ENCODE results near the gene MITF. TPM values are rescaled to one million over a fixed set of nuclear protein-coding genes. Genes with fewer than 3 reads are reported as not detected.

Gene MITF
- total and polyA plus RNA-seq, 5 donors: 18.6 to 75.3 (median 52.7) TPM

DNA sequence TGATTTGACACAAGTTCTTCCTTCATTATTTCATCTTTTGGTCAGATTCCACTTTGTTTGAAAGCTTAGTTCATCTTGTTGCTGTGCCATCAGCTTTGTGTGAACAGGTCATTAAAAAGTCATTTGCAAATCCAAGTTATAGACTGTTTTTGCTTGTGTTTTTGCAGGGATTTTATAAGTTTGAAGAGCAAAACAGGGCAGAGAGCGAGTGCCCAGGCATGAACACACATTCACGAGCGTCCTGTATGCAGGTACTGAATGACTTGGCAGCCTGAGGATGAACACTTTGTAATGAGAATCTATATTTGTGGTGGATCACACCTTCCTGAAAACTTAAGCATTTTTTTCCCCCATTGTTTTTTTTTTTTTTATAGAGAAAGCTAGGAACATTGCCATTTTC is 199.7 kb downstream of the MITF start:
- intact Hi-C loops (cut with DNase I): no loop called here
- no peaks in the 10 kb centered on the region for H3K9me3 ChIP-seq (ENCODE audit: control insufficient read depth, low read length)
- DNase-seq (no peak), ATAC-seq (no peak)
- H3K4me1 ChIP-seq (ENCODE audit: control insufficient read depth, insufficient read depth, low read length): no peaks in the 10 kb centered on the region
- no peaks in the 10 kb centered on the region for H3K27me3 ChIP-seq (ENCODE audit: control insufficient read depth, insufficient read depth)
- H3K4me3 ChIP-seq (ENCODE audit: low read length): no peak overlapping the region
- WGBS: 95% methylated on average over 3 of the region's 3 CpGs
- peak overlapping the region; percentile 19 for H3K27ac ChIP-seq (ENCODE audit: low read length)

DNA sequence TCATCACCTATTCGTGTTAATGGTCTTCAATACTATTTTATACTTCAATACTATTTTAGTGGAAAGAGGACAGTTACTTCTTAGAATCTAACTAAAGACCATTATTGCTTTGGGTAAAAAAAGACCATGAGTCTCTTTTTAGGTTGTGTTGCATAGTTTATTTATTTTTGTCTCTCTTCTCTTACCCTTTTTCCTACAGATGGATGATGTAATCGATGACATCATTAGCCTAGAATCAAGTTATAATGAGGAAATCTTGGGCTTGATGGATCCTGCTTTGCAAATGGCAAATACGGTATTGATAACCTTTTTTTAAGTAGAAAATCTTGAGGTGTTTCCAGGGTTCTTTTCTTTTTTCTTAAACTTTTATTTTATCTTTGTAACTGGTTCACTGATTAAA is 201.8 kb downstream of the MITF start:
- WGBS: 90% methylated on average over 3 of the region's 3 CpGs
- no peak overlapping the region for H3K4me3 ChIP-seq (ENCODE audit: low read length)
- ATAC-seq (no peak), DNase-seq (no peak)
- no peaks in the 10 kb centered on the region for H3K9me3 ChIP-seq (ENCODE audit: control insufficient read depth, low read length)
- intact Hi-C loops (cut with DNase I): loop anchor here in 2 of 4 donors (10.0 kb wide), 1 partner anchor 246 kb away; no protein-coding TSS in a partner anchor
- no peaks in the 10 kb centered on the region for H3K4me1 ChIP-seq (ENCODE audit: control insufficient read depth, insufficient read depth, low read length)
- H3K27me3 ChIP-seq (ENCODE audit: control insufficient read depth, insufficient read depth): no peaks in the 10 kb centered on the region
- H3K27ac ChIP-seq (ENCODE audit: low read length): no peak overlapping the region

DNA sequence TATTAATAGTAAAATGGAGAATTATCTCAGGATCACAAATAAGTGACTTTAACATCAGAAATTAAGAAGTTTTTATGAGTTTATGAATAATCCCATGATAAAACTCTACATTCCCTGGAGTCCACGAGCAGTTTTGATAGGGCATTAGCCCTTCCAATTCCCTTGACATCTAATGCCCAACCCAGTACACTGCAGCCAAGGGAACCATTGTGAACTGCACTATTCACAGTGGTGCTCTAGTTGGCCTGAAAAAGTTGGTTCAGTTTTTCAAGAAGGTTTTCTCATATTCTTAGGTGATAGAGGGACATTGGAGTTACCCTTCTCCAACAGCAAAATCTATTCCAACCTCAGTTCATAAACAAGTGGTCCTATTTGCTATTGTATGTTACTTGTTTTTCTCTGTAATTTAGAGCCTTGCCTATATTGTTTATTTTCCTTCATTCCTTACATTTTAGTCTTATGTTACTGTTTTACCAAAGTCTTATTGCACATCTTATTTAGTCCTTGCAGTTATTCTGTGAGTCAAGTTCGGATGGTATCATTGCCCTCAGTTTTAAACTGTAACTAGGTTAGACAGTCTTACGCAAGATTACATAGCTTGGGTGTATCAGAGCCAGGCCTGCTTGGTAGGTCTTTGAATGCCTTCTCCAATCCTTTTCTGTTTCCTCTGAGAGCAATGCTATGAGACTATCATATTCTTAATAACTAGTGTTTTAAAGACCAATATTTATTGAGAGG is 202.3 kb downstream of the MITF start:
- no peak for DNase-seq
- no peaks in the 10 kb centered on the region for H3K27me3 ChIP-seq (ENCODE audit: control insufficient read depth, insufficient read depth)
- H3K27ac ChIP-seq (ENCODE audit: low read length): no peak overlapping the region
- H3K9me3 ChIP-seq (ENCODE audit: control insufficient read depth, low read length): no peaks in the 10 kb centered on the region
- no peaks in the 10 kb centered on the region for H3K4me1 ChIP-seq (ENCODE audit: control insufficient read depth, insufficient read depth, low read length)
- ATAC-seq: no peak
- intact Hi-C loops (cut with DNase I): loop anchor here in 2 of 4 donors (10.0 kb wide), 1 partner anchor 247 kb away; no protein-coding TSS in a partner anchor
- H3K4me3 ChIP-seq (ENCODE audit: low read length): no peak overlapping the region
- WGBS: 90% methylated on average over 3 of the region's 3 CpGs

DNA sequence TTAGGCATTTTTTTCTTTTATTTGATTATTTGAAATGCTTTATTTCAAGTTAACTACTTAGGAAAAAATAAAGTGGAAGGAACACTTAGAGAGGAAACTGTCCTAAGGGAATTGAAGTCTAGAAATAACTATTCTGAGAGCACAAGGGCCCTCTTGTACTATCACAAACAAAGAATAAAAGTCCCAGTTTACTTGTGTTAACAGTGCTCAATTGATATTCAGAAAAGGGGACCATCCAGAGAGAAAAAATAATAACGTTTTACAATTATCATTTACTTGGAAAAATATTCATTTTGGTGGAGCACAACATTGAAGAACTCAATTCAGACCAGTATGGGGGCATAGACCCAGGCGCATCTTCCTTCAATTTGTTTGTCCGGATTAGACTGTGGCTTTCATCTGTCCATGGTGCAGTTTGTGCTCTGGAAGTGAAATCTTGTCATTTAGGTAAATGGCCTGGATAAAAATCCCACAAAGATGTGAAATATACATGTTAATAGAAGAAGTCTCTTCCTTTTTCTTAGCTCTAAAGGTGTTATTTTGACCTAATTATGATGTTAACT is 205.7 kb downstream of the MITF start:
- ATAC-seq: no peak
- Histone ChIP-seq H3K9me3 (ENCODE audit: control insufficient read depth, low read length) (no peaks in the 10 kb centered on the region), H3K27ac (ENCODE audit: low read length) (no peak overlapping the region), H3K4me3 (ENCODE audit: low read length) (no peak overlapping the region), H3K4me1 (ENCODE audit: control insufficient read depth, insufficient read depth, low read length) (no peaks in the 10 kb centered on the region), H3K27me3 (ENCODE audit: control insufficient read depth, insufficient read depth) (no peaks in the 10 kb centered on the region)
- WGBS: 64% methylated on average over 3 of the region's 3 CpGs
- intact Hi-C loops (cut with DNase I): loop anchor here in 3 of 4 donors (5.0 to 10.0 kb wide), 2 partner anchors 250 to 253 kb away; no protein-coding TSS in a partner anchor
- no peak for DNase-seq

- no peak overlapping the region for H3K4me3 ChIP-seq (ENCODE audit: low read length)
- WGBS: 18% methylated on average over 4 of the region's 4 CpGs
- H3K4me1 ChIP-seq (ENCODE audit: control insufficient read depth, insufficient read depth, low read length): no peaks in the 10 kb centered on the region
- no peaks in the 10 kb centered on the region for H3K27me3 ChIP-seq (ENCODE audit: control insufficient read depth, insufficient read depth)
- intact Hi-C loops (cut with DNase I): loop anchor here (2.0 to 10.0 kb wide), 3 partner anchors 254 to 256 kb away; no protein-coding TSS in a partner anchor
- ATAC-seq (no peak), DNase-seq (no peak)
- H3K9me3 ChIP-seq (ENCODE audit: control insufficient read depth, low read length): no peaks in the 10 kb centered on the region
- H3K27ac ChIP-seq (ENCODE audit: low read length): no peak overlapping the region
Measured at GRCh38 chr3:69948246-69948862, 209.1 kb downstream of the MITF start.

DNA sequence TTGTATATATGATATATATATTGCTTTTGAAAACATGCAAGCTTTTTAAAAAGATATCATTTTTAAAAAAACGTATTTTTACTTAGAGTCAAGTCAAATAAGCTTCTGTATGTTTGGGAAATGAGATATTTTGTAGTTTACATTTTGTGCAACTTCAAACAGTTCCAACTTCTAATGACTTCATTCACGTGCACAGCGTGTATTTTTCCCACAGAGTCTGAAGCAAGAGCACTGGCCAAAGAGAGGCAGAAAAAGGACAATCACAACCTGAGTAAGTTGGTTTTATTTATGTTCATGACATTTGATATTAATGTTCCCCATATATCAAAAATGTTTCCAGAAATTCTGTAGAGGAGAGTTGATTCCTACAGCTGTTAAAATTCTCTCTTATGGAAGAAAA is 212.4 kb downstream of the MITF start:
- DNase-seq (no peak), ATAC-seq (no peak)
- H3K4me3 ChIP-seq (ENCODE audit: low read length): no peak overlapping the region
- no peaks in the 10 kb centered on the region for H3K9me3 ChIP-seq (ENCODE audit: control insufficient read depth, low read length)
- H3K27ac ChIP-seq (ENCODE audit: low read length): no peak overlapping the region
- 83% methylated on average over 3 of the region's 3 CpGs for WGBS
- intact Hi-C loops (cut with DNase I): no loop called here
- no peaks in the 10 kb centered on the region for H3K4me1 ChIP-seq (ENCODE audit: control insufficient read depth, insufficient read depth, low read length)
- no peaks in the 10 kb centered on the region for H3K27me3 ChIP-seq (ENCODE audit: control insufficient read depth, insufficient read depth)

- H3K27ac ChIP-seq (ENCODE audit: low read length): no peak overlapping the region
- no peak for ATAC-seq
- H3K27me3 ChIP-seq (ENCODE audit: control insufficient read depth, insufficient read depth): no peaks in the 10 kb centered on the region
- no peaks in the 10 kb centered on the region for H3K9me3 ChIP-seq (ENCODE audit: control insufficient read depth, low read length)
- no peak for DNase-seq
- no peak overlapping the region for H3K4me3 ChIP-seq (ENCODE audit: low read length)
- WGBS: 93% methylated on average over 7 of the region's 7 CpGs
- no peaks in the 10 kb centered on the region for H3K4me1 ChIP-seq (ENCODE audit: control insufficient read depth, insufficient read depth, low read length)
- intact Hi-C loops (cut with DNase I): no loop called here
Measured at GRCh38 chr3:69959581-69959980, 220.3 kb downstream of the MITF start.

DNA sequence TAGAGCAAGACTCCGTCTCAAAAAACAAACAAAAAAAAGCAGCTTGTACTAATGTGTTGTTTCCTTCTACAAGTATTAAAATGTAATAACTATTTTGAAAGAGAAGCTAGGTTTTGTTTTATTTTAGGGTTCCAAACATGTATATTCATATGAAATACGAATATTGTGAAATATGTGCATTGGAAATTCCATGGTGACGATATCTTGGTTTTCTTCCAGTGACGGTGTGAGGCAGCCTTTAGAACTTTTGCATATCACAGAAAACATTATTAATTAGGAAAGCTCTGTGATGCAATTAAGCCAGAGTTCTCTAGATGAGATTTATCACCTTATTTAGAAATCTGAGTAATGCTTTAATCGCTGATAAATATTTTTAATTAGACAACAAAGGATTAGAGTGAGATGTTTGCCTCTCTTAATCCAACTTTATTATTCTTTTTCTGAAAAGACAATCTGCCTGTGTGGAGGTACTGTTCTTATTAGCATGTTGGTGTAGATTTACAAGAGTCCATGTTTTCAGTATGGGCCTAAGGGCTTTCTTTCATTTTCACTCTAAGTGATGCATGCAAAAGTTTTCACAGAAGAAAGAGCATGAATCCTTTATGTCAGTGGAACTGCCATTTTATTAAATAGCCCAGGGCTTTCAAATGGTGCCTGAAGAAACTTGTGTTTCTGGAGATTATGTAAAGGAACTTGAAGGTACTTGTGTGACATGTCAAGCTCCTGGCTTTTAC is 222.6 kb downstream of the MITF start:
- no peak overlapping the region for H3K4me3 ChIP-seq (ENCODE audit: low read length)
- ATAC-seq (no peak), DNase-seq (no peak)
- no peaks in the 10 kb centered on the region for H3K27me3 ChIP-seq (ENCODE audit: control insufficient read depth, insufficient read depth)
- intact Hi-C loops (cut with DNase I): no loop called here
- H3K4me1 ChIP-seq (ENCODE audit: control insufficient read depth, insufficient read depth, low read length): no peaks in the 10 kb centered on the region
- 90% methylated on average over 5 of the region's 5 CpGs for WGBS
- H3K27ac ChIP-seq (ENCODE audit: low read length): no peak overlapping the region
- H3K9me3 ChIP-seq (ENCODE audit: control insufficient read depth, low read length): no peaks in the 10 kb centered on the region

GRCh38 chr3:69963643-69964042 is 224.4 kb downstream of the MITF start:
- H3K27ac ChIP-seq (ENCODE audit: low read length): no peak overlapping the region
- DNase-seq (no peak), ATAC-seq (no peak)
- intact Hi-C loops (cut with DNase I): no loop called here
- WGBS: 98% methylated on average over 3 of the region's 3 CpGs
- H3K27me3 ChIP-seq (ENCODE audit: control insufficient read depth, insufficient read depth): no peaks in the 10 kb centered on the region
- H3K9me3 ChIP-seq (ENCODE audit: control insufficient read depth, low read length): no peaks in the 10 kb centered on the region
- H3K4me3 ChIP-seq (ENCODE audit: low read length): no peak overlapping the region
- H3K4me1 ChIP-seq (ENCODE audit: control insufficient read depth, insufficient read depth, low read length): no peaks in the 10 kb centered on the region

DNA sequence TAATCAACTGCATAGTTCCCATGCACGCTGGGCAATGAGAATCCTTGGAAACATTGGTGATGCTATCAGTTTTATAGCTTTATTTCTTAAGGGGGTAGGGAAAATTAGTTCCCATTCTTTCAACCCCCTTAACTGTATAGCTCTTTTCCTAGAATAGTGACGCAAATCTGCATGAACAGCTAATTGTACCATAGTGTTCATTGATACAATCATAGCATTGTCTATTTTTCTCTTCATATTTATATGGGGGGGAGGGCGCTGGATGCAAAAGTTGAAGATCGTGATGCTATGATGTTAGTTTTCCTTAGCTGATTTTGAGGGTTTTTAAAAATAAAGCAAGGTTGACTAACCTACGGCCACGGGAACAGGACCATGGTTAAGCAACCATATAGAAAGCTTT is 227.9 kb downstream of the MITF start:
- H3K27me3 ChIP-seq (ENCODE audit: control insufficient read depth, insufficient read depth): no peaks in the 10 kb centered on the region
- 80% methylated on average over 6 of the region's 6 CpGs for WGBS
- no peak for DNase-seq

DNA sequence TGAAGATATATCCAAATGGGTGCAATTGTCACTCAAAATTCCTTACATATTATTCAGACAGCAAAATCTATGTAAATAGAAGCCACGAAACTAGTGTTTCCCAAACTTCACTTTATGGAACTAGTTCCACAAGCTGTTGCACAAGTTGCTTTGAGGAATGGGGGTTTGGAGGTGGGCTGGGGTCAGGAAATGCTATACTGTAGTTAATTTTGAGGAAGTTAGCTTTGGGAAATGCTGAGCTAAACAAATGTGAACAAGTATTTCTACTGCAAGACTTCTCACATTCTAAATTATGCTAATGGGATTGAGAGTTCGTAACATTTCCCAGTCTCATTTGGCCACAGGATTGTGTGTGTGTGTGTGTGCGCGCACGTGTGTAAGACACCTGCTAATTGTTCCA is 231.6 kb downstream of the MITF start:
- 87% methylated on average over 5 of the region's 5 CpGs for WGBS
- no peak for DNase-seq
- Histone ChIP-seq H3K4me3 (ENCODE audit: low read length) (no peak overlapping the region), H3K27me3 (ENCODE audit: control insufficient read depth, insufficient read depth) (no peaks in the 10 kb centered on the region), H3K4me1 (ENCODE audit: control insufficient read depth, insufficient read depth, low read length) (no peaks in the 10 kb centered on the region), H3K27ac (ENCODE audit: low read length) (no peak overlapping the region), H3K9me3 (ENCODE audit: control insufficient read depth, low read length) (no peaks in the 10 kb centered on the region)
- no peak for ATAC-seq
- intact Hi-C loops (cut with DNase I): no loop called here

More for the DNA sequence above, 227.9 kb downstream of the MITF start:
- Histone ChIP-seq H3K4me1 (ENCODE audit: control insufficient read depth, insufficient read depth, low read length) (no peaks in the 10 kb centered on the region), H3K4me3 (ENCODE audit: low read length) (no peak overlapping the region), H3K27ac (ENCODE audit: low read length) (no peak overlapping the region), H3K9me3 (ENCODE audit: control insufficient read depth, low read length) (no peaks in the 10 kb centered on the region)
- intact Hi-C loops (cut with DNase I): no loop called here
- ATAC-seq: no peak

All from right cardiac atrium (tissue), 5 donors.